ELF-1 (cell line): ENCODE measurements around the gene SLC35F3.

Experiments used
- DNase-seq: peaks from one replicate; pipeline ENCODE4 v3.0.0-alpha.2; 2016; ENCODE audit warnings: low read depth, low spot score

SLC35F3 gene

DNA sequence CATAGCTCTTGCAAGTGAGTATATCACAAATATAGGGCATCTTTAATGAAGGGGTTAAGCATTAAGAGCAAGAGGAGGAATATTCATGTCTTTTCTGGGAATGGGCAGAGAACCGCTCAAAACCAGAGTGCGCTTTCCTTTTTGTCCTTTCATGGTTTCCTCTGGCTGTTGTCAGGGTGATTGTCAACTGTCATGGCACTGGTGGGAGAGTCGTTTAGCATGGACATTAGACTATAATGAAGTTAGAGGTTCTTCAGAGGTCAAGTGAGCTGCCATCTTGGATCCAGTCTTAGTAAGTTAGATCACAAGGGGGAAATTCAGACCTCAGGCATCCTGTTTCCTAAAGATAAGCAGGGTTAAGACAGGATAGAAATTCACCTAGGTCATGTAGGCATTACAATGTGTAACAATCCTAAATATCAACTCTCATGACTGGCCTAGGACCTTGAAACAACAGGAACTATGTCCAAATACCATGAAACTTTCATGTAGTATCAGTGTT is 456.7 kb downstream of the SLC35F3 start:
- DNase-seq, result no peak

DNA sequence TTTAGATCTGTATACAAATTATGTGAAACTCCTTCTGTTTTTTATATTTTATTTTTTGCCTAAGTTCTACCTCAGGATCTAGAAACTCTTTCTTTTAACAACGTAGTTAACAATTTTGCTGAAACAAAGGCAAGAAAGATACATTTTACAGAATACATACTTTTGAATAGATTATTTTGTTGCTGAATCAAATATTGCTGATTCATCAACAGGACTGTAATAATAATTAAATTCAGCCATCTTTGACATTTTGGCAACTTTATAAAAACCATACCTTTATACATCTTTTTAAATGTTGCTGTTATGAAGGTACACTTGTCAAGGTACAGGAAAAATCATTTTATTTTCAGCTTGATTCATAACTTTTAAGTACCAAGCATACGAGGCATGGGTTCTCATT is 458.1 kb downstream of the SLC35F3 start:
- no peak for DNase-seq

DNA sequence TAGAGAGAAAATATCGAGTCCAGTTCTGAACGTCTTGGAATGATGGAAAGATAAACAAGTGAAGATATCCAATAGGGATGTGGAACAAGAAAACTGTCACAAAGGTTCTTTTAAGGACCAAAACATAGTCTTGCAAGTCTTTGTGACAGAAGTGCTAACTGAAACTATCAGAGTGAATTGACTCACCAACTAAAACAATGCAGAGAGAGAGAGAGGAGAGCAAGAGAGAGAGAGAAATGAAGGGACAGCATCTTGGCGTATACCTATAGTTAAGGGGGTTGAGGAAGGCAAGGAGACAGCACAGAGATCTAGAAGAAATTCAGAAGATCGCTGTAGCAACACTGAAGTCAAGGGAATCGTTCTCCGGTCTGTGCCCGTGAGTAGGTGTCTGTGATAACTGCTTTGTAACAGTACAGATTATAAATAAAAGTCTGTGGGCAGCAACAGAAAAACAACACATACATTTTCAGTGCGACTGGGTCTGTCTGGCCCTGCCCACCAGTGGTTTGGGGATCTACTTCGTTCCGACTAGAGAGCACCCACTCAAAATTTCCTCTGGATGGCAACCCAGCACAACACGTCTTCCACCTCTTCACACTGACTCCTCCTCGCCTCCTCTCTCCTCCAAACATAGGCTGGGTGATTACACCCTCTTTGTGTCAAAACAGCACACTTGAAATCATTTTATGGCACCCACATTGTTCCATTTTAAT is 464.0 kb downstream of the SLC35F3 start:
- no peak for DNase-seq

DNA sequence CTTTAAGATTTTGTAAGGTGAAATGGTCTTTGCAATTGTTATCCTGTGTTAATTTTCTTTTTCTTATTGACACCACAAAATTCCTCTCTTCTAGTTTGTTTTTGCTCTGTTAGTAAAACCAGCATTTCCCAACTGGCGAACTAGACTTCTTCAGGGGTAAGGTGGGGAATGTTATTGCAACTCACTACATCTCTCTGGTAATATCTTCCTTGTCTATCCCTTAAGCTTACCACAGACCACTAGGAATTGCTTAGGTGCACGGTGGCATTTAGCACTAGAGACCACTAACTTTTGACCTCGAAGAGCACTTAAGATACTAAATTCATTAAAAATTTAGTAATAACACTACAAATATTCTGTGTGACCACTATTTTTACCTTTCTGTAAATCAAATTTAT is 464.6 kb downstream of the SLC35F3 start:
- no peak for DNase-seq

DNA sequence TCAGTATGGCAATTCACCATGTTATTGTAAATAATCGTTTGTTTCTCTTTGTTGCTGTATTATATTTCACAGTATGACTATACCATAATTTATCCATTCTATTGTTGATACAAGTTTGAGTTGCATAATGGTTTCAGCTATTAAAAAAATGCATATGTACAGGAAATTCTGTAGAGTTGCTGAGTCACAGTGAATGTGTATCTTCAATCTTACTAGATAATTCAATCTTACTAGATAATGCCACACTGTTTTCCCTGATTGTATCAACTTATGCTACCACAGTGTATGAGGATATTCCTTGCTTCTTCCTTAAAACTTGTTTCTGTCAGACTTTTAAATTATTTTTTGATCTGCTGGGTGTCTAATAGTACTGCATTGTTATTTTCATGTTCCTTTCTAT is 465.3 kb downstream of the SLC35F3 start:
- DNase-seq, result no peak

DNA sequence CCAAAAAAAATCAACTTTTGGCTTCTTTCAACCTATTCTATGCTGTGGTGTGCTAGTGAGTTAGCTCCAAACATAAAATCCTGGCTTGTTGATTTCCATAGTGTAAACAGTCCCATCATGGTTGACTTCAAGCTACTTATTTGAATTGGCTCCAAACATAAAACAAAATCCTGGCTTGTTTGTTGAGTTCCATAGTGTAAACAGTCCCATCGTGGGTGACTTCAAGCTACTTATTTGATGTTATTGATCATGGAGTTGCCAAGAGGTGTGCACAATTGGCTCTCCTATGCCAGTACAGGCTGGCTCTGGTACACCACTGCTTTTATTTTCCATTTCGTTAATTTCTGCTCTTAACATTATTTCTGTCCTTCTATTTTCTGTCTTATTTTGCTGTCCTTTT is 466.9 kb downstream of the SLC35F3 start:
- DNase-seq, result no peak

DNA sequence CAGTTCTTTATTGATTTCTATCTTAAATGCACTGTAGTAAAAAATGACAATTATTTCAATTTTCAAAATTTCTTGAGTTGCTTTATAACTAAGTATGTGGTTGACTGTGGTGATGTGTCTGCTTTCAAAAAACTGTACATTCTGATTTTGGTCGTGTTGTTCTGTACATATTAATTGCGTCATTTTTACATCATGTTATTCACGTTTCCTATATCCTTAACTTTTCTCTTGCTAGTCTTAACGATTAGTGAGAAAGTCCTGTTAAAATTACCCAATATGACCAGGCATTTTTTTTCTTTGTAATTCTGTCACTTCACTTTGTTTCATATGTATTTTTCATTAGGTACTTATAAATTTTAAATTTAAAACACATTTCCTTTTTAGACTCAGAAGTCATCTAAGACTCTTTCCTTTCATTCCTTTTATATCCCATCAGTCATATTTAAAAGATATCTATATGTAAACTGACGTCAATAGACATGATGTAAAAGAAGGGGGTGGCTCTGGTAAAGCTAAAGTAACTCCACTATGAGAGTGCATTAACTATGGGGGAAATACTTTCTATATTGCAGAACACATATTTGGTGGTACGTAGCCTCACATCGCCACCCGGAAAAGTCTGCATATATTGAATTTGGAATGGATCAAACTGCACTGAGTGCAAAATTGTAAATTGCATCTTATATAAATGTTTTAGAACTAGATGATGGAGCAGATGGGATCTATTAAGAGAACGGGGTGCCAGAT is 467.7 kb downstream of the SLC35F3 start:
- DNase-seq, result no peak

GRCh38 chr1:234373064-234373958 is 468.8 kb downstream of the SLC35F3 start, which contains the start of gene COA6:
Gene COA6 (plus strand): TSS chr1:234373456. CDS start chr1:234373467, 11 bp downstream.
- DNase-seq, result peak; percentile 96

DNA sequence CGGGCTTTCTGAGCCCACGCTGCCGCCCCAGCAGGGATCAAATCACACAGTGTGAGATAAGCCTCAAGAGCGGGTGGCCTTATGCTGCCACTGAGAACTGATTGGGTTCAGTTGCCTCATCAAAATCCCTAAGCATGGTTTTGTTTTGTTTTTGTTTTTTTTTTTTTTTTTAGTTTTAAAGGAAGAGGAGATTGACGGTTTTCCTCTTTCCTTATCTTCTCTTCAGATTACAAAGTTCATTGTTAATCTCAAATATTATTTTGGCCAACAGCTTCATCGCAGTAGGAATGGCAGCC is 469.4 kb downstream of the SLC35F3 start:
- no peak for DNase-seq
